HG03045 (cell line): ENCODE data around the gene MBNL3.

Experiments used
- ATAC-seq: cut with Tn5 transposase; IDR thresholded peaks from one replicate; pipeline ENCODE4 v1.9.1; 2021; ENCODE audit warnings: mild to moderate bottlenecking, moderate library complexity; ENCODE audit not compliant: unreplicated experiment

Gene MBNL3

GRCh38 chrX:132423323-132423722 lies 65.5 kb downstream of the MBNL3 start:
- no peak for ATAC-seq

- no peak for ATAC-seq
Observed at GRCh38 chrX:132415012-132415411, 73.8 kb downstream of the MBNL3 start.

GRCh38 chrX:132414404-132414803 lies 74.4 kb downstream of the MBNL3 start:
- ATAC-seq, result no peak

- no peak for ATAC-seq
Observed at GRCh38 chrX:132413459-132413858, 75.4 kb downstream of the MBNL3 start.

- ATAC-seq, result no peak
Observed at GRCh38 chrX:132412208-132412607, 76.6 kb downstream of the MBNL3 start.

GRCh38 chrX:132411310-132411977 lies 77.4 kb downstream of the MBNL3 start:
- no peak for ATAC-seq

- ATAC-seq, result no peak
Observed at GRCh38 chrX:132409780-132410556, 78.9 kb downstream of the MBNL3 start.

- ATAC-seq, result no peak
Observed at GRCh38 chrX:132407691-132408090, 81.1 kb downstream of the MBNL3 start.

- no peak for ATAC-seq
Observed at GRCh38 chrX:132406106-132406505, 82.7 kb downstream of the MBNL3 start.

GRCh38 chrX:132404266-132404665 lies 84.6 kb downstream of the MBNL3 start:
- no peak for ATAC-seq

GRCh38 chrX:132401935-132402334 lies 86.9 kb downstream of the MBNL3 start:
- no peak for ATAC-seq

GRCh38 chrX:132400706-132401105 lies 88.1 kb downstream of the MBNL3 start:
- ATAC-seq, result no peak

GRCh38 chrX:132395645-132396044 lies 93.2 kb downstream of the MBNL3 start:
- ATAC-seq, result no peak

- ATAC-seq, result no peak
Observed at GRCh38 chrX:132395026-132395425, 93.8 kb downstream of the MBNL3 start.

- ATAC-seq, result no peak
Observed at GRCh38 chrX:132394591-132394990, 94.2 kb downstream of the MBNL3 start.

GRCh38 chrX:132393992-132394391 lies 94.8 kb downstream of the MBNL3 start:
- no peak for ATAC-seq

GRCh38 chrX:132393485-132393884 lies 95.4 kb downstream of the MBNL3 start:
- ATAC-seq, result no peak

- no peak for ATAC-seq
Observed at GRCh38 chrX:132393085-132393484, 95.8 kb downstream of the MBNL3 start.

- ATAC-seq, result no peak
Observed at GRCh38 chrX:132390792-132391191, 98.0 kb downstream of the MBNL3 start.

GRCh38 chrX:132389480-132389879 lies 99.4 kb downstream of the MBNL3 start:
- no peak for ATAC-seq

- ATAC-seq, result no peak
Observed at GRCh38 chrX:132388371-132388770, 100.5 kb downstream of the MBNL3 start.

GRCh38 chrX:132384301-132384700 lies 104.5 kb downstream of the MBNL3 start:
- ATAC-seq, result no peak
